GM21723 (cell line): ENCODE results near the gene PDGFRB.

ENCODE experiments used
- ATAC-seq: cut with Tn5 transposase; IDR thresholded peaks from one replicate; pipeline ENCODE4 v1.9.1; 2021; ENCODE audit warnings: mild to moderate bottlenecking, moderate library complexity; ENCODE audit not compliant: unreplicated experiment

PDGFRB gene

GRCh38 chr5:150133581-150134197, 22.0 kb downstream of the PDGFRB start:
- no peak for ATAC-seq

GRCh38 chr5:150132740-150133139, 22.9 kb downstream of the PDGFRB start:
- ATAC-seq = no peak

GRCh38 chr5:150131978-150132694, 23.5 kb downstream of the PDGFRB start:
- ATAC-seq = no peak

GRCh38 chr5:150131461-150131860, 24.2 kb downstream of the PDGFRB start:
- ATAC-seq = no peak

GRCh38 chr5:150130493-150130922, 25.1 kb downstream of the PDGFRB start:
- ATAC-seq = no peak

GRCh38 chr5:150129813-150130492, 25.7 kb downstream of the PDGFRB start:
- peak; percentile 72 for ATAC-seq

GRCh38 chr5:150129454-150129812, 26.2 kb downstream of the PDGFRB start:
- no peak for ATAC-seq

- ATAC-seq = no peak
Measured at GRCh38 chr5:150126921-150127265, 28.8 kb downstream of the PDGFRB start.

GRCh38 chr5:150126199-150126920, 29.3 kb downstream of the PDGFRB start:
- ATAC-seq = no peak

- ATAC-seq = no peak
Measured at GRCh38 chr5:150125334-150125733, 30.3 kb downstream of the PDGFRB start.

- ATAC-seq = no peak
Measured at GRCh38 chr5:150124596-150124995, 31.0 kb downstream of the PDGFRB start.

GRCh38 chr5:150124111-150124557, 31.5 kb downstream of the PDGFRB start:
- ATAC-seq = no peak

GRCh38 chr5:150123542-150123941, 32.1 kb downstream of the PDGFRB start:
- no peak for ATAC-seq

- ATAC-seq = no peak
Measured at GRCh38 chr5:150122536-150123481, 32.8 kb downstream of the PDGFRB start.

GRCh38 chr5:150122158-150122510, 33.5 kb downstream of the PDGFRB start:
- peak; percentile 85 for ATAC-seq

- ATAC-seq = no peak
Measured at GRCh38 chr5:150121448-150122157, 34.0 kb downstream of the PDGFRB start.

GRCh38 chr5:150120617-150121447, 34.8 kb downstream of the PDGFRB start:
- ATAC-seq = no peak

- ATAC-seq = no peak
Measured at GRCh38 chr5:150120062-150120441, 35.6 kb downstream of the PDGFRB start.
